ENCODE data around the gene CAMTA1.

CAMTA1 gene

DNA sequence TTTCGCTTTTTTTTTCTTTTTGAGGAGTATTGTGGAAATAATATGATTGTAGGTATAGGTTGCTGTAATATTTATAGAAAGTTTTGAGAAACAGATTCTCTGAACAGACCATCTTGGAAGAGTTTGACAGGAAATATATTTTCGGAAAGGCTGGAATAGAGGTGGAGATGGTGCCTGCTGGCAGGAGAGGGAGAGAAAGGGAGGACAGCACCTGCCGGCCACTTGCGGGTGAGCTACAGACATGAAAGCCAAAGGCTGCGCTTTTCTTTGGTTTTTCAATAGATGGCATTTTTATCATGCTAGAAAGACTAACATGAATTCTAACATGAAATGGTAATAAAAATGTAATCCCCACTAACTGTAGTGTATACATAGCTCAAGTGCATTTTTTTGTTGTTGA, 82.1 kb downstream of the CAMTA1 start:
- H3K4me3 ChIP-seq (ENCODE audit: low read depth, low read length) = no peak overlapping the region
- no peak for TF ChIP-seq CTCF (IDR thresholded peaks at IDR 0.05; ENCODE audit: borderline replicate concordance, insufficient read depth, low read depth, low read length)

GRCh38 chr1:6867729-6868659, 82.7 kb downstream of the CAMTA1 start:
- H3K4me3 ChIP-seq (ENCODE audit: low read depth, low read length) = no peak overlapping the region
- no peak for TF ChIP-seq CTCF (IDR thresholded peaks at IDR 0.05; ENCODE audit: borderline replicate concordance, insufficient read depth, low read depth, low read length)

DNA sequence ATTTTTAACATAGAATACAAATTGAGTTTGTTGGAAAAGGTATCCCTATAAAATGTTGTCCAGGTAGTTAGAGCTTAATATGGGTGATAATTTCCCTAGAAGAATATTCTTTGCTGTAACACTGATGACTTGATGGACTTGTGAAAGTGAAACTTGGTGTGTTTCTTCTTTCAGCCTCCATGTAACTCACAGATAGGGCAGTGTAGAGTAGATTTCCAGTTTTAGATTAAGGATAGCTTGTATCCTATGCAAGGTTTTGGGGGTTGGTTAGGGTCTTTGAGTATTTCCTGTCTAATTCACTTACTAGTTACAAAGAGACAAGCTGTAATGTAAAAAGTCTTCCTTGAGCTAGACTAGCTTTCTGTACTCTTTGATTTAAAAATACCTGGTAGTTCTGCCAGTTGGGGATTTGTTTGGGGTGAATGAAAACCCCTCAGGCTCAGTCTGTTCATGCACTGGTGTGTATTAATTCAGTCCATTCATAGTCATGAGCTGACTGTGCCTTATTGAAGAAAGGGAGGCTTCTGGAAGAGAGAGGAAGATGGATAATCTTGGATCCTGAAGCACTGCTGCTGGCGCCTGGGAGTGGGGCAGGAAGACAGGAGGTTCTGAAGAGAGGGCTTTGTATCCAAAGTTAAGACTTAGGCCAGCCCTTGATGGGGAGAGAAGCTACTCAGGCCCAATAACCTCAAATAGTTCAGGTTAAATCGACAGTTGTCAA, 83.6 kb downstream of the CAMTA1 start:
- H3K4me3 ChIP-seq (ENCODE audit: low read depth, low read length) = no peak overlapping the region
- TF ChIP-seq CTCF (IDR thresholded peaks at IDR 0.05; ENCODE audit: borderline replicate concordance, insufficient read depth, low read depth, low read length) = no peak

DNA sequence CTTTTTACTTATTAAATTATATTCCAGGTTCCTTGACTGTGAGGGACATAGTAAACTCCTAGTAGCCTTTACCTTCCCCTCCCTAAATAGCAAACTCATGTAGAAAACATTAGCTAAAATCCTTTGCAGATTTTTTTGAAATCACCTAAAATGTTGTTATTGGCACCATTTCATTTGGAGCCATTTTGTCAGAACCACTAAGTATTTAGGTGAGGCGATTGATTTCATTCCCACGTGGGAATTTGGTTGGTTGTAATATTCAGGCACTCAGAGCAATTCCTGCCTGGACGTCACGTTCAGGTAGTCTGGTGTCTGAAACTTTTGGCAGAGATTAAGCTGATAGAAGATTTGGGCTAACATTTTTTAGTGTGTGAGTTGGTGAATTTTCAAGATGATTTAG, 84.3 kb downstream of the CAMTA1 start:
- no peak for TF ChIP-seq CTCF (IDR thresholded peaks at IDR 0.05; ENCODE audit: borderline replicate concordance, insufficient read depth, low read depth, low read length)
- no peak overlapping the region for H3K4me3 ChIP-seq (ENCODE audit: low read depth, low read length)

DNA sequence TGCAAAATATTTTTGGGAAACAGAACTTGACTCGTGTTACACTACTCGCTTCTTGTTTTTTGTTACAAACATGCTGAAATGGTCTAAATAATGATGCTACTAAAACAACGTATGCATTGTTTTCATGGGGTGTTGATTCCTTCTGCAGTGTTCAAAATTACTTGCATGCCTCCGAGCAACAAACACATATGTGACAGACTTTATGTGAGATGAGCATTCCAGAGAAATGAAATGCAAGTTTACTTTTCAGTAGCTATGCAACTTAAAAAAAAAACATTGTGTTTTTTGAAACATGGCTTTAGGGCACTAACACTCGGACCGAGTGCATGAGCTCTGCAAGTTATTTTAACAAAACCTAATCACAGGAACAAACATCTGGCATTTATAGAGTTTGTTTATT, 84.8 kb downstream of the CAMTA1 start:
- H3K4me3 ChIP-seq (ENCODE audit: low read depth, low read length) = no peak overlapping the region
- TF ChIP-seq CTCF (IDR thresholded peaks at IDR 0.05; ENCODE audit: borderline replicate concordance, insufficient read depth, low read depth, low read length) = no peak

- TF ChIP-seq CTCF (IDR thresholded peaks at IDR 0.05; ENCODE audit: borderline replicate concordance, insufficient read depth, low read depth, low read length) = no peak
- no peak overlapping the region for H3K4me3 ChIP-seq (ENCODE audit: low read depth, low read length)
Observed at GRCh38 chr1:6870571-6870970, 85.3 kb downstream of the CAMTA1 start.
